Naive thymus-derived CD4-positive, alpha-beta T cell (primary cell): Measurements from ENCODE around the gene RAD1. TPM values are rescaled to one million over a fixed set of nuclear protein-coding genes. Genes with fewer than 3 reads are reported as not detected.

Source experiments
- ATAC-seq: fragments of 150-1000 bp; cut with Tn5 transposase; 2 replicates; pipeline ENCODE4 v1.10.0; 2021; ENCODE audit warnings: mild to moderate bottlenecking, moderate library complexity
- CTCF ChIA-PET: fragments of 350-600 bp; sonication (Branson Sonifier 250); formaldehyde crosslinking; loops from one replicate; lab custom pipeline; 2021; ENCODE audit warnings: antibody characterized with exemption; lab: Charles Lee
- POLR2A ChIA-PET: fragments of 350-600 bp; sonication (Branson Sonifier 250); formaldehyde crosslinking; loops from one replicate; lab custom pipeline; 2021; ENCODE audit warnings: antibody characterized with exemption, inconsistent platforms; lab: Charles Lee
- DNase-seq, 9 donors: peaks; one replicate each; pipeline versions ENCODE4 v3.0.0 to v3.0.0-alpha.2; 2020 to 2022; ENCODE audit warnings: mixed read lengths in 1 of 9
- H3K27ac ChIP-seq: one replicate; pipeline ENCODE4 v1.7.0; 2013; ENCODE audit warnings: mild to moderate bottlenecking, low read depth, low read length, moderate library complexity
- H3K27me3 ChIP-seq, 2 donors: one replicate each; pipeline ENCODE4 v1.7.0; 2013; ENCODE audit warnings: low read length in 2 of 2, mild to moderate bottlenecking in 2 of 2, moderate library complexity in 2 of 2; ENCODE audit not compliant: control insufficient read depth in 2 of 2, insufficient read depth in 2 of 2
- H3K36me3 ChIP-seq, 3 experiments: 1 replicate in 2 of 3; 2 replicates in 1 of 3; pipeline ENCODE4 v1.7.0; 2013; ENCODE audit warnings: low read length in 3 of 3, mild to moderate bottlenecking in 3 of 3, moderate library complexity in 1 of 3; ENCODE audit not compliant: insufficient read depth in 3 of 3, control insufficient read depth in 2 of 3
- H3K4me1 ChIP-seq, 2 donors: one replicate each; pipeline ENCODE4 v1.7.0; 2013; ENCODE audit warnings: low read length in 2 of 2, mild to moderate bottlenecking in 2 of 2, moderate library complexity in 1 of 2; ENCODE audit not compliant: control insufficient read depth in 2 of 2, insufficient read depth in 2 of 2
- H3K4me3 ChIP-seq: 2 replicates; pipeline ENCODE4 v1.7.0; 2013; ENCODE audit warnings: mild to moderate bottlenecking, low read length
- H3K9me3 ChIP-seq, 3 experiments: 1 replicate in 2 of 3; 2 replicates in 1 of 3; pipeline ENCODE4 v1.7.0; 2013; ENCODE audit warnings: low read length in 3 of 3; ENCODE audit not compliant: control insufficient read depth in 2 of 3
- H3K27ac Mint-ChIP-seq, 9 donors: one replicate each; pipeline ENCODE4 v1.8.0; 2020 to 2022; ENCODE audit warnings: mixed read lengths in 9 of 9, mild to moderate bottlenecking in 8 of 9, moderate library complexity in 5 of 9, inconsistent platforms in 2 of 9
- H3K27me3 Mint-ChIP-seq, 5 donors: one replicate each; pipeline ENCODE4 v1.8.0; 2021 to 2022; ENCODE audit warnings: mixed read lengths in 5 of 5, mild to moderate bottlenecking in 1 of 5
- H3K36me3 Mint-ChIP-seq, 5 donors: one replicate each; pipeline ENCODE4 v1.8.0; 2020 to 2022; ENCODE audit warnings: mixed read lengths in 5 of 5, mild to moderate bottlenecking in 3 of 5, inconsistent platforms in 1 of 5
- H3K4me1 Mint-ChIP-seq, 7 donors: one replicate each; pipeline ENCODE4 v1.8.0; 2020 to 2022; ENCODE audit warnings: mixed read lengths in 7 of 7, mild to moderate bottlenecking in 3 of 7, inconsistent platforms in 1 of 7
- H3K4me3 Mint-ChIP-seq, 10 donors: one replicate each; pipeline ENCODE4 v1.8.0; 2020 to 2022; ENCODE audit warnings: mild to moderate bottlenecking in 10 of 10, mixed read lengths in 10 of 10, moderate library complexity in 6 of 10, inconsistent platforms in 2 of 10
- H3K9me3 Mint-ChIP-seq, 11 donors: one replicate each; pipeline ENCODE4 v1.8.0; 2020 to 2022; ENCODE audit warnings: mixed read lengths in 11 of 11, mild to moderate bottlenecking in 4 of 11, inconsistent platforms in 1 of 11, moderate library complexity in 1 of 11
- intact Hi-C, 2 donors: fragments of 100-400 bp; cut with micrococcal nuclease; formaldehyde crosslinking; loops; one replicate each; pipeline ENCODE4 v1.15.1; 2023
- polyA plus RNA-seq, 2 donors: library from polyadenylated mRNA; unstranded; fragments of 300-500 nt; fragmentation: Illumina TruSeq; gene quantifications; one replicate each; pipeline ENCODE4 v1.2.3, GENCODE V29; 2021
- total RNA-seq, 6 experiments: library from RNA in 5 of 6; stranded (reverse) in 5 of 6; gene quantifications; 1 replicate in 5 of 6; 2 replicates in 1 of 6; pipeline ENCODE4 v1.2.3 and lab custom pipeline; 2021 to 2026

Gene RAD1
- total and polyA plus RNA-seq, 7 experiments from 2014 or later = 18.9 to 29.6 (median 22.4) TPM

- no peaks in the 10 kb centered on the region for H3K4me1 ChIP-seq
- CTCF ChIA-PET = interaction anchor here (0.6 to 6.5 kb wide), 15 partner anchors 9 to 423 kb away, joined by 3 to 35 read pairs (median 3); partner anchors contain the start of gene TTC23L
- Mint-ChIP-seq H3K27me3 (no peaks in the 10 kb centered on the region), H3K27ac (no peak overlapping the region), H3K36me3 (peaks cover 0 to 14% (median 2%) of the 10 kb centered on the region in 5 donors), H3K9me3 (no peaks in the 10 kb centered on the region), H3K4me3 (no peak overlapping the region), H3K4me1 (no peaks in the 10 kb centered on the region)
- peaks cover 0 to 3% (median 0%) of the 10 kb centered on the region in 3 experiments for H3K36me3 ChIP-seq
- H3K9me3 ChIP-seq = no peaks in the 10 kb centered on the region
- no peak overlapping the region for H3K4me3 ChIP-seq
- H3K27me3 ChIP-seq = no peaks in the 10 kb centered on the region
- DNase-seq = peak; percentile 21 to 64 (median 50)
- peak; percentile 80 for ATAC-seq
- intact Hi-C loops = loop anchor here (1.0 to 10.0 kb wide), 6 partner anchors 59 to 424 kb away; partner anchors contain the start of genes RAI14 (in 2 of the 2) and TTC23L (in 2 of the 2)
- POLR2A ChIA-PET = interaction anchor here (0.9 kb wide), 1 partner anchor 17 kb away, joined by 5 read pairs; the partner anchor contains the start of gene BRIX1
- no peak overlapping the region for H3K27ac ChIP-seq
Observed at GRCh38 chr5:34898258-34898895, 16.9 kb downstream of the RAD1 start.

- ATAC-seq = no peak
- Mint-ChIP-seq H3K27me3 (no peaks in the 10 kb centered on the region), H3K9me3 (no peaks in the 10 kb centered on the region), H3K4me3 (no peak overlapping the region), H3K36me3 (peaks cover 0 to 12% (median 0%) of the 10 kb centered on the region in 5 donors), H3K4me1 (no peaks in the 10 kb centered on the region), H3K27ac (no peak overlapping the region)
- POLR2A ChIA-PET = interaction anchor here (0.9 kb wide), 1 partner anchor 18 kb away, joined by 5 read pairs; the partner anchor contains the start of gene BRIX1
- peaks cover 0 to 3% (median 0%) of the 10 kb centered on the region in 3 experiments for H3K36me3 ChIP-seq
- no peak overlapping the region for H3K4me3 ChIP-seq
- no peak for DNase-seq
- CTCF ChIA-PET = interaction anchor here (0.6 to 6.5 kb wide), 10 partner anchors 8 to 412 kb away, joined by 3 to 35 read pairs (median 4); partner anchors contain the start of gene TTC23L
- intact Hi-C loops = loop anchor here (1.0 to 10.0 kb wide), 6 partner anchors 58 to 423 kb away; partner anchors contain the start of genes RAI14 (in 2 of the 2) and TTC23L (in 2 of the 2)
- no peak overlapping the region for H3K27ac ChIP-seq
- H3K27me3 ChIP-seq = no peaks in the 10 kb centered on the region
- H3K9me3 ChIP-seq = no peaks in the 10 kb centered on the region
- H3K4me1 ChIP-seq = no peaks in the 10 kb centered on the region
Observed at GRCh38 chr5:34897646-34898045, 17.7 kb downstream of the RAD1 start.

GRCh38 chr5:34895641-34896419, 19.5 kb downstream of the RAD1 start:
- H3K4me3 ChIP-seq = no peak overlapping the region
- Mint-ChIP-seq H3K27ac (no peak overlapping the region), H3K4me1 (no peaks in the 10 kb centered on the region), H3K9me3 (no peaks in the 10 kb centered on the region), H3K27me3 (no peaks in the 10 kb centered on the region), H3K36me3 (peaks cover 0 to 12% (median 0%) of the 10 kb centered on the region in 5 donors), H3K4me3 (no peak overlapping the region)
- no peak for DNase-seq
- H3K4me1 ChIP-seq = no peaks in the 10 kb centered on the region
- POLR2A ChIA-PET = no interaction called here
- CTCF ChIA-PET = interaction anchor here (0.6 to 3.3 kb wide), 7 partner anchors 10 to 410 kb away, joined by 3 to 11 read pairs (median 4); no protein-coding TSS in a partner anchor
- ATAC-seq = no peak
- H3K36me3 ChIP-seq = peaks cover 0 to 3% (median 0%) of the 10 kb centered on the region in 3 experiments
- H3K27ac ChIP-seq = no peak overlapping the region
- intact Hi-C loops = loop anchor here (5.0 to 10.0 kb wide), 2 partner anchors 59 to 241 kb away; partner anchors contain the start of genes RAI14 (in 2 of the 2) and TTC23L (in 1 of the 2)
- no peaks in the 10 kb centered on the region for H3K27me3 ChIP-seq
- H3K9me3 ChIP-seq = no peaks in the 10 kb centered on the region

GRCh38 chr5:34894716-34895115, 20.6 kb downstream of the RAD1 start:
- H3K9me3 ChIP-seq = no peaks in the 10 kb centered on the region
- intact Hi-C loops = loop anchor here (5.0 to 10.0 kb wide), 2 partner anchors 57 to 240 kb away; partner anchors contain the start of genes RAI14 (in 2 of the 2) and TTC23L (in 1 of the 2)
- peaks cover 0 to 3% (median 0%) of the 10 kb centered on the region in 3 experiments for H3K36me3 ChIP-seq
- ChIA-PET CTCF (no interaction called here), POLR2A (no interaction called here)
- H3K4me1 Mint-ChIP-seq = no peaks in the 10 kb centered on the region
- DNase-seq (no peak), ATAC-seq (no peak)
- no peaks in the 10 kb centered on the region for H3K27me3 ChIP-seq
- no peak overlapping the region for H3K4me3 ChIP-seq
- peak overlapping the region in 1 of 9 donors; percentile 27 for H3K27ac Mint-ChIP-seq
- H3K4me1 ChIP-seq = no peaks in the 10 kb centered on the region
- no peak overlapping the region for H3K27ac ChIP-seq
- no peaks in the 10 kb centered on the region for H3K9me3 Mint-ChIP-seq
- H3K4me3 Mint-ChIP-seq = no peak overlapping the region
- H3K36me3 Mint-ChIP-seq = peaks cover 0 to 12% (median 0%) of the 10 kb centered on the region in 5 donors
- no peaks in the 10 kb centered on the region for H3K27me3 Mint-ChIP-seq

- Mint-ChIP-seq H3K4me3 (no peak overlapping the region), H3K4me1 (no peaks in the 10 kb centered on the region), H3K9me3 (no peaks in the 10 kb centered on the region), H3K27me3 (no peaks in the 10 kb centered on the region), H3K36me3 (peaks cover 0 to 12% (median 0%) of the 10 kb centered on the region in 5 donors), H3K27ac (no peak overlapping the region)
- Histone ChIP-seq H3K4me1 (no peaks in the 10 kb centered on the region), H3K9me3 (no peaks in the 10 kb centered on the region), H3K36me3 (no peaks in the 10 kb centered on the region), H3K4me3 (no peak overlapping the region), H3K27me3 (no peaks in the 10 kb centered on the region), H3K27ac (no peak overlapping the region)
- CTCF ChIA-PET = interaction anchor here (1.8 kb wide), 1 partner anchor 369 kb away, joined by 9 read pairs; no protein-coding TSS in a partner anchor
- POLR2A ChIA-PET = no interaction called here
- DNase-seq (no peak), ATAC-seq (no peak)
- intact Hi-C loops = loop anchor here (10.0 kb wide), 1 partner anchor 238 kb away; the partner anchor contains the start of gene RAI14 (in 2 of the 2)
Observed at GRCh38 chr5:34892414-34892813, 22.9 kb downstream of the RAD1 start.

- Histone ChIP-seq H3K36me3 (no peaks in the 10 kb centered on the region), H3K27ac (no peak overlapping the region), H3K9me3 (no peaks in the 10 kb centered on the region), H3K4me3 (no peak overlapping the region), H3K27me3 (no peaks in the 10 kb centered on the region), H3K4me1 (no peaks in the 10 kb centered on the region)
- H3K27ac Mint-ChIP-seq = no peak overlapping the region
- no peak overlapping the region for H3K4me3 Mint-ChIP-seq
- DNase-seq (no peak), ATAC-seq (no peak)
- intact Hi-C loops = loop anchor here (10.0 kb wide), 1 partner anchor 237 kb away; the partner anchor contains the start of gene RAI14 (in 2 of the 2)
- peaks cover 0 to 12% (median 0%) of the 10 kb centered on the region in 5 donors for H3K36me3 Mint-ChIP-seq
- no peaks in the 10 kb centered on the region for H3K9me3 Mint-ChIP-seq
- H3K27me3 Mint-ChIP-seq = no peaks in the 10 kb centered on the region
- POLR2A ChIA-PET = no interaction called here
- CTCF ChIA-PET = interaction anchor here (1.8 kb wide), 1 partner anchor 369 kb away, joined by 9 read pairs; no protein-coding TSS in a partner anchor
- H3K4me1 Mint-ChIP-seq = no peaks in the 10 kb centered on the region
Observed at GRCh38 chr5:34891981-34892380, 23.3 kb downstream of the RAD1 start.
